Stimulated activated CD8-positive, alpha-beta memory T cell treated with anti-CD3 and anti-CD28 coated beads, Interleukin-12 subunit alpha, Interleukin-12 subunit beta, amount 100 ng/mL, for 1 hour (primary cell): ENCODE data around the gene MAPK8.

Experiments used
- DNase-seq: peaks from one replicate; pipeline ENCODE4 v3.0.0-alpha.2; 2020; ENCODE audit warnings: low read depth

Gene MAPK8

GRCh38 chr10:48292616-48293015 lies 13.9 kb upstream of the MAPK8 start:
- DNase-seq, result no peak

- DNase-seq, result no peak
Measured at GRCh38 chr10:48294431-48294830, 12.0 kb upstream of the MAPK8 start.

GRCh38 chr10:48296576-48297098 lies 9.8 kb upstream of the MAPK8 start:
- no peak for DNase-seq

- DNase-seq, result no peak
Measured at GRCh38 chr10:48299066-48299465, 7.4 kb upstream of the MAPK8 start.

GRCh38 chr10:48299692-48300091 lies 6.8 kb upstream of the MAPK8 start:
- DNase-seq, result no peak

- DNase-seq, result no peak
Measured at GRCh38 chr10:48300556-48300955, 5.9 kb upstream of the MAPK8 start.

- no peak for DNase-seq
Measured at GRCh38 chr10:48302515-48303476, 3.7 kb upstream of the MAPK8 start.

- DNase-seq, result no peak
Measured at GRCh38 chr10:48305905-48306264, 592 bp upstream of the MAPK8 start.

GRCh38 chr10:48306870-48307710 lies 613 bp downstream of the MAPK8 start:
- DNase-seq, result peak; percentile 54

GRCh38 chr10:48307711-48308018 lies 1.2 kb downstream of the MAPK8 start:
- no peak for DNase-seq

GRCh38 chr10:48309711-48310226 lies 3.3 kb downstream of the MAPK8 start:
- no peak for DNase-seq

- no peak for DNase-seq
Measured at GRCh38 chr10:48314107-48314506, 7.6 kb downstream of the MAPK8 start.

- DNase-seq, result no peak
Measured at GRCh38 chr10:48316236-48316635, 9.8 kb downstream of the MAPK8 start.

- DNase-seq, result no peak
Measured at GRCh38 chr10:48317321-48317990, 11.0 kb downstream of the MAPK8 start.

GRCh38 chr10:48322017-48322416 lies 15.5 kb downstream of the MAPK8 start:
- no peak for DNase-seq

- no peak for DNase-seq
Measured at GRCh38 chr10:48324580-48324979, 18.1 kb downstream of the MAPK8 start.

- no peak for DNase-seq
Measured at GRCh38 chr10:48330269-48330668, 23.8 kb downstream of the MAPK8 start.

- DNase-seq, result no peak
Measured at GRCh38 chr10:48331436-48331835, 25.0 kb downstream of the MAPK8 start.

GRCh38 chr10:48332166-48332870 lies 25.8 kb downstream of the MAPK8 start:
- DNase-seq, result no peak

- no peak for DNase-seq
Measured at GRCh38 chr10:48332871-48333216, 26.4 kb downstream of the MAPK8 start.

- DNase-seq, result no peak
Measured at GRCh38 chr10:48333856-48334255, 27.4 kb downstream of the MAPK8 start.

GRCh38 chr10:48335788-48336187 lies 29.3 kb downstream of the MAPK8 start:
- no peak for DNase-seq
